C4-2B (cell line): ENCODE results near the gene ZNF580.

Experiments
- H3K27ac ChIP-seq: fragments of 450-650 bp; 2 replicates; pipeline ENCODE4 v1.5.1; 2017
- ZFX ChIP-seq: fragments of 450-650 bp; IDR thresholded peaks from 2 replicates; pipeline ENCODE4 v1.6.1; 2017
- TF ChIP-seq, protein P1 (sequence below): fragments of 450-650 bp; conservative IDR thresholded peaks from 2 replicates; pipeline ENCODE4 v1.5.1; 2017; ENCODE audit warnings: mild to moderate bottlenecking

ZNF580 gene

DNA sequence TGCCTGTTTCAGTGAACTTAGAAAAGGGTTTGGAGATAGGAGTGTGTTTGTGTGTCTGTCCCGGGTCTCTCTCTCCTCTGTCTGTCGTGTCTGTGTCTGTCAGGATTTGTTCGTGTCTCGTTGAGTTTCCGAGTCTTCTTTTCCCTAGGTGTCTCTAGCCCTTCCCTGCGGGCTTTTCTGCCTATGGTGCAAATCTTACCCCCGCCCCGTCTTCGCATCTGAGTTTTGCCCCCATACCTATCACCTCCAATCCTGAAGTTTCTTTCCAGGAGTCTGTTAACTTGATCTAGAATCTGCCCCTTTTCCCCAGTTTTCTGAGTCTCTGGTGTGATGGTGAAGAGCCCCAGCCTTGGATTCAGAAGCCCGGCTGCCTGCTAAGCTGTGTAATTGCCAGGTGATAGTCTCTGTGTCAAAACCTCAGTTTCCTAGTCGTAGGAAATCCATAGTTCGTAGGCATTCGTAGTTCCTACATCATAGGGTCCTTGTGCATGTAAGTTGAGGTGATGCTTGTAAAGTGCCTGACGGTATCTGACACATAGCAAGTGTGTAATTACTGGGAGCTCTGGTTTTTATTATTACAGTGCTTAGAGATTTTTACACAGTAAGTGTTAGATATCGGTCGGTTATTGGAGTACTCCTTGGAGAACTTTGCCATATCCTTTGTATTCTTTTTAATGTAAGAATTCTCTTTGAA, 35.0 kb downstream of the ZNF580 start:
- no peak; the same call in 1 of the 2 replicates for TF ChIP-seq ZFX
- TF ChIP-seq, protein P1, sequence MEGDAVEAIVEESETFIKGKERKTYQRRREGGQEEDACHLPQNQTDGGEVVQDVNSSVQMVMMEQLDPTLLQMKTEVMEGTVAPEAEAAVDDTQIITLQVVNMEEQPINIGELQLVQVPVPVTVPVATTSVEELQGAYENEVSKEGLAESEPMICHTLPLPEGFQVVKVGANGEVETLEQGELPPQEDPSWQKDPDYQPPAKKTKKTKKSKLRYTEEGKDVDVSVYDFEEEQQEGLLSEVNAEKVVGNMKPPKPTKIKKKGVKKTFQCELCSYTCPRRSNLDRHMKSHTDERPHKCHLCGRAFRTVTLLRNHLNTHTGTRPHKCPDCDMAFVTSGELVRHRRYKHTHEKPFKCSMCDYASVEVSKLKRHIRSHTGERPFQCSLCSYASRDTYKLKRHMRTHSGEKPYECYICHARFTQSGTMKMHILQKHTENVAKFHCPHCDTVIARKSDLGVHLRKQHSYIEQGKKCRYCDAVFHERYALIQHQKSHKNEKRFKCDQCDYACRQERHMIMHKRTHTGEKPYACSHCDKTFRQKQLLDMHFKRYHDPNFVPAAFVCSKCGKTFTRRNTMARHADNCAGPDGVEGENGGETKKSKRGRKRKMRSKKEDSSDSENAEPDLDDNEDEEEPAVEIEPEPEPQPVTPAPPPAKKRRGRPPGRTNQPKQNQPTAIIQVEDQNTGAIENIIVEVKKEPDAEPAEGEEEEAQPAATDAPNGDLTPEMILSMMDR: no peak
- H3K27ac ChIP-seq: peak overlapping the region; percentile 98

GRCh38 chr19:55676383-55676782, 35.6 kb downstream of the ZNF580 start:
- H3K27ac ChIP-seq: peak overlapping the region; percentile 80
- TF ChIP-seq, protein P1: no peak; the same call in 1 of the 2 replicates

- peak overlapping the region; percentile 80 for H3K27ac ChIP-seq
- TF ChIP-seq ZFX: no peak
- TF ChIP-seq, protein P1: no peak
Observed at GRCh38 chr19:55676889-55677505, 36.2 kb downstream of the ZNF580 start.

GRCh38 chr19:55677572-55678028, 36.8 kb downstream of the ZNF580 start:
- TF ChIP-seq, protein P1: no peak
- peak overlapping the region; percentile 80 for H3K27ac ChIP-seq

GRCh38 chr19:55678121-55678671, 37.4 kb downstream of the ZNF580 start:
- H3K27ac ChIP-seq: peak overlapping the region; percentile 80
- TF ChIP-seq, protein P1: no peak
- TF ChIP-seq ZFX: no peak

DNA sequence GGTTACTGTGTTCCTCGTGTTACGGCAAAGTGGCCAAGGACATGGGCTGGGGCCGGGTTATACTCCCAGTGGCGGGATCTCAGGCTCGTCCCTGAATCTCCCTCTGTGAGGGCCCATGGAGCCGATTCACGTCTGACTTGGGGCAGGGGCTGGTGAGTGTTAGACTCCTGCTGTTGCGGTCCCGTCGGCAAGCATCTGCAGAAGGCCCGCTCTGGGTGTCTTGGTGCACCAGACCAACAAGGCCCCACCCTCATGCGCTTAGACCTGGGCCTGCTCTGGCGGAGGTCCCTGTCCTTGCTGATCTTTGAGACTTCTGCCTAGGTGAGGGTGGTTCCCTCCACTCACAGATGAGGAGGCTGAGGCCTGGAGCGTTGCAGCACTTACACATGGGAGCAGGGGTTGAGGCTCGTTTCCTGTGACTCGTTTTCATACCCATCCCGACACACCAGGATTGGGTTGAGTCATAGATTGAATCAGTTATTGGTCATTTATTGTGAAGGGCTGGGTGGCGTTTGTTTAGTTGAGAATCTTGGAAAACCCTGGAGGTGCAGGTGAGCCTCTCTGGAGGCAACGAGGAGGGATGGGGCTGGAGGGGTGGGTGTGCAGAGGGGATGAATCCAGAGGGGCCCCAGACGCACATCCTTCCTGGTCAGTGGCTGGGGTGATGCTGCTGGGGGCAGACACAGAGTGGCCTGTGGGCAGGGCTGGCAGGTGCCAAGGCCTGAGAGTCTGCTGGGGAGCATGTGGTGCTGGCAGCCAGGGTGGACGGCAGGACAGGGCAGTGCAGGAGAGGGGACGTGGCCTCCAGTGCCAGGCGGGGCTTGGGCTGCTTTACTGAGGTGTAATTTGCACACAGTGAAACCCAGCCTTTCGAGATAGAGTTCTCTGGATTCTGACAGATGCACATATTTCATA, 38.8 kb downstream of the ZNF580 start:
- no peak overlapping the region for H3K27ac ChIP-seq
- TF ChIP-seq ZFX: no peak
- TF ChIP-seq, protein P1: no peak
